ENCODE data around the gene POLE3.
A peak's percentile ranks its signal among the peaks of the same experiment; 100 is the strongest.
"Not testable (repeated sequence)": the region's sequence is repeated elsewhere in the genome, so short reads cannot be mapped to it uniquely, and the experiment has no call there.

Gene POLE3, protein sequence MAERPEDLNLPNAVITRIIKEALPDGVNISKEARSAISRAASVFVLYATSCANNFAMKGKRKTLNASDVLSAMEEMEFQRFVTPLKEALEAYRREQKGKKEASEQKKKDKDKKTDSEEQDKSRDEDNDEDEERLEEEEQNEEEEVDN

DNA sequence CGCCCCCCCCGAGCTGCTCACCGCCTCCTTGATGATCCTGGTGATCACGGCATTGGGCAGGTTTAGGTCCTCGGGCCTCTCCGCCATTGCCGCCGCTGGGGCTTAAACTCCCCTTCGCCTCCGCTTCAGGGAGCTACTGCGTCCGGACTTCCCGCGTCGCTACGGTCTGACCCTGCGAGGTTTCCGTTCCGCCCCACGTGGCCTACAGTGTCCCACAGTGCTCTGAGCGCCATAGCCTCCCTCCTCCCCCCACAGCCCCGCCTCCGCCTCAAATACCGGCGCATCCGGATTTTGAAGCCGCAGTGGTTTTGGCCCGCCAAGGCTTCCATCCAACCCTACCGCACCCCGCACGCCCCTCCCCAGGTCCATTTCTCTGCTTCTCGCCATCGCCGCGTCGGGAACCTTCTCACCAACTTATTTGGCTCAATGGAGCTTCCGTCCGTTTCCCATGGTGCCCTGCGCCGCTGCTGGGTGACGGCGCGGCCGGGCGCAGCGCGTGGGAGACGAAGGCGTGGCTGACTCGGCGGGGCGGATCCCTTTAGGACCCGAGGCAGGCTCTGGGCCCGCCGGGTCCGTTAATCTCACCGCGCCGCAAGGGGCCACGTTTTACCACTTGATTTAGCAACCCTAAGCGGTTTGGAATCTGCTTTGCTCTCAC lies at the start of gene POLE3, which contains the start of gene C9orf43:
TSS of gene POLE3 (minus strand) at position 469 of the 658 bp plus-strand sequence. CDS start at position 87, 382 bp downstream.
TSS of gene C9orf43 (plus strand) at position 541 of the 658 bp plus-strand sequence. CDS start 2,747 bp downstream, outside the sequence.
- peak; percentile 97 for DNase-seq (ENCODE audit: low spot score)

DNA sequence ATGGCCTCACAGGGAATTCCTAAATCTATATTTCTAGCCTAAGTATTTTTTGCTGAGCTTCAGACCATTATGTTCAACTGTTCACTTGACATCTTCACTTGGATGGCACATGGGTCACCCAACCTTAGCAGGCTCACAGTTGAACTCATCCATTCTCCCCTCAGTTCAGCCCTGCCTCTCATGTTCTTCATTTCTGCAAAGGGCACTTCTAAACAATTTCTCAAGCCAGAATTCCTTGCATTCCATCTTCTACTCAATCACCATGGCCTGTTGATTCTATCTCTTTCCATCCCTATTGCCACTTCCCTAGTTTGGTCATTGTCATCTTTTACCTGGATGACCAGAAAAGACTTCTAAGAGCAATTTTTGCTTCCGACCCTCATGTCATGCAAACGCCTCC lies 45.8 kb upstream of the POLE3 start:
- peak; percentile 58 for DNase-seq (ENCODE audit: low spot score)

DNA sequence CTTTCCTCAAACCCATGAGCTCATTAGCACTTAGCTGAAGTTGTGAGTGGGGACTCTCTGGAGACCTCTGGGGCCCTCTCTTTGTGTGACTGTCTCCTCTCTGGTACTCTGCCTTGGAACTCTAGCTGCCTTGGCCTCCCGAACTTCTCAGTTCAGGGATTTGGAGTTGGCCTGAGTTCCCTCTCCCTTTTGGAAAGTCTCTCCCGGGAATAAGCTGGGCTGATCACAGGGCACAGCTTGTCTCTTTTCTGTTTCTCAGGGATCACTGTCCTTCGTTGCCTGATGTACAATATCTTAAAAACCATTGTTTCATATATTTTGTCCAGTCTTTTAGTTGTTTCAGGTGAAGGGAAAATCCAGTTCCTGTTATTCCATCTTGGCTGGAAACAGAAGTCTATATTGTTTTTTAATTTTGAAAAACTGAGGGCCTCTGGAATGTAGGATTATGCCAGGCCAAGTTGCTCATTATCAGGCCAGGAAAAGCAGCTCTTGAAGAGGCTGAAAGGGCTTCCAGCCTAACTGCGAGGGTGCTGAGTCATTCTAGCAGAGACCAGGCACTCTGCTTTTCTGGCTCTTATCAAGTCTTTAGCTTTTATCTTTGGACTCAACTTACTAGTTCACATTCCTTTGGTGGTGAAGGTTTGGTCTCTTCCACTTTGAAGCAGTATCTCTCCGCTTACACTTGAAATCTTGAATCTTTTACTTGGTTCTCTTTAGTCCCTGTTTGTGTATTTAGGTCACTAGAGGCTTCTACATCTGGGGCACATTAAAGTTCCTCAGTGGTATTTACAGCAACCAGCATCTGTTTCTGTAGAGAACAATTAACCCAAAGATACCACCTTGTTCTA lies 44.7 kb upstream of the POLE3 start:
- peak; percentile 72 for DNase-seq (ENCODE audit: low spot score)

- no peak for DNase-seq (ENCODE audit: low spot score)
These were observed 41.7 kb upstream of the POLE3 start for GRCh38 chr9:113452113-113452605.

DNA sequence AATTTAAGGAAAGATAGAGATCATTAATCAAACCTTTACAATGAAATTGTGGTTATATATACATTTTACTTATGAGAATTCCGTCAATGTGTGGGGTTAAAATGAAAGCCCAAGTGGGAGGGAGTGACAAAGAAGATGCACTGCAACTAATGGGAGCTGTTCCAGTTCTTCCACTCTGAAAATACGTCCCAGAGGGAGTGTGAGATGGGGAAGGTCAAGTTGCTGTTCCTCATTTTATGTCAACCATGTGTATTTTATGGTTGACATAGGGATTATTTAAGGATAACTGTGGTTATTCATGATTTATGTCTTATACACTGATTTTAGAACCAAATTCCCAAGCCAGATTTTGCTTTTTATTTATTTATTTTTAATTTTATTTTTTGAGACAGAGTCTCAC lies 38.9 kb upstream of the POLE3 start:
- DNase-seq (ENCODE audit: low spot score): no peak

DNA sequence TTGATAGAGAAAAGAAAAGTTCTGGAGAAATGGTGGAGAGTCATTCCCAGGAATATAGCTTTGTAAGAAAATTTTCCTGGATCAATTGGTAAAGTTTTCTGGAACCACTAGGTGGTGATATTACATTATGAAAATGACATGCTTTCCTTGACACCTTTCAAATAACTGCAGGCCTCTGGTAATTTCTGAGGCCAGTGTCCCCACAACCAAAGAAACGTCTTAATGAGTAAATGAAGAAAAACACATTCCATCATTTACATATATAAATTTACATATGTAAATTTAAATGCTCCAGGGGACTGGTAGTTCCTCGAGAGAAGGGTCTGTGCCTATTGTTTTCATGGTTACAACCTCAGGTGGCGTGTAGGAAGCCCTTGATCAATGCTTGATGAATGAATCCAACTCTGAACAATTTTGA lies 35.9 kb upstream of the POLE3 start:
- DNase-seq (ENCODE audit: low spot score): peak; percentile 66

DNA sequence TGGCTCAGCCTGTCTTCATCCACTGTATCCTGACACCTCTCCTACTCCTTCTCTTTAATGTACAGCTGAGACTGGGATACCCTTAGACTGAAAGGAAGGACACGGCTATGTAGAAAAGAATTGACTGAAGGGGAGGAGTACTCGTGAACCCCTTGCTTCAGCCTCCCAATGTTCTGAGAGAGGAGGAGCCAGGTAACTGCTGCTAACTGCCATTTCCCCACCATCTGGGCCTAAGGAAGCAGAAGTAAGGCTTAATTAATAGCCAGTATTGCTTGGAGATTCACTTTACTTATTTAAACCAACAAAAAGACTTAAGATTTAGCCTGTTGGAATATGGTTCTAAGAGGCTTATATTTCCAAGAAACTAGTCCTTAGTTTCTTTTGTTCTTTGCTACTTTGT lies 34.3 kb upstream of the POLE3 start:
- DNase-seq (ENCODE audit: low spot score): no peak

GRCh38 chr9:113437716-113438115 lies 27.2 kb upstream of the POLE3 start:
- not testable (repeated sequence) for DNase-seq (ENCODE audit: low spot score)

- DNase-seq (ENCODE audit: low spot score): peak; percentile 17
These were observed 26.4 kb upstream of the POLE3 start for GRCh38 chr9:113436728-113437515.

DNA sequence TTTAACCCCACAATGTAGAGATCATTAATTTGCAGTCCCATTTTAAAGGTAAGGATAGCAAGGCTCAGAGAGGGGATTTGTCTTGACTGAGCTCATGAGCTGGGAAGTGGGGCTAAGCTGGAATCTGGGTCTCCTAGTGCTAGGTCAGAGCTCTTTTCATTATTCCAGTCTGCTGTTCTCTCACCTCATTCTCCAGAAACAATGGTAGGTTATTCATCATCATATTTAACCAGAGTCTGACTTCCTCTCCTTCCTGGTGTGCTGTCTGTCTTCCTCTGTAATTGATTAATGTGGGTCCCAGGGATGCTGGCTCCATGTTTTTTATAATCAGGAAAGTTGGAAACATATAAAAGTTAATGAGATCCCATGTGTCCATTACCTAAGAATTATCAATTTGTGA lies 20.7 kb upstream of the POLE3 start:
- no peak for DNase-seq (ENCODE audit: low spot score)

GRCh38 chr9:113428062-113428615 lies 17.7 kb upstream of the POLE3 start:
- no peak for DNase-seq (ENCODE audit: low spot score)

GRCh38 chr9:113427629-113428028 lies 17.2 kb upstream of the POLE3 start:
- peak; percentile 36 for DNase-seq (ENCODE audit: low spot score)

DNA sequence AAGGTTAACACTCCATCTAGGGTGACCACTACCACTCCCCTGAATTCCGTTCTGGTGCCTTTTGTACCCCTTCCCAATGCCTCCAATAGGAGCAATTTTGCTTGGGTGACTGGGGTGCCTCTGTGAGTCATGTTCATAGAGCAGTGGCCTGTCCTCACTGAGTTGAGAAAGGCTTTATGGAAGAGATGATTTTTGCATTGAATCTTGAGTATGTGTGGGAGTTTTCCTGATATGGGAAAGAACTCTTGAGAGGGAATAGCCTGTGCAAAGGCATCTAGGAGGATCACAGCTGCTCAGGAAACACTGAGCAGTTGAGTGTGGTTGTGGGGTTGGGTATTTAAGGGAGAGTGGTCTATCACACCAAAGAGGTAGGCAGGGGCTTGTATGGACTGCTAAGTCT lies 16.2 kb upstream of the POLE3 start:
- DNase-seq (ENCODE audit: low spot score): no peak

DNA sequence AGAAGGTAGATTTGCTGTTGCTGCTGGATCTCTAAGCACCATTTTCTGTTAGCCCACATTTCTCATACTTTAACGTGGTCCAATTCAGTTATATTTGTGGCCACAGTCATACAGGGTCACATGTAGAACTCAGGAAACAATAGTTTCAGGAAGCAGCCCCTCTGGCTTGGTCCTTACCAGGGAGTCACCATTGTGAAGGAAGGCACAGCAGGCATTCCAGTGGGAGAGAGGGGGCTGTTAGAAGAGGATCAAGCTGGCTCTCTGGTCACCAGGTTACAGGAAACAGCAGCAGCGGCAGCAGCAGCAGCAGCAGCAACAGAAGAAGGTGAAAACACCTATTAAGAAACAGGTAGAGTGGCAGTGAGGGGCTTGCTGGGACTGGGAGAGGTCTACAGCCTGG lies 14.6 kb upstream of the POLE3 start:
- no peak for DNase-seq (ENCODE audit: low spot score)

DNA sequence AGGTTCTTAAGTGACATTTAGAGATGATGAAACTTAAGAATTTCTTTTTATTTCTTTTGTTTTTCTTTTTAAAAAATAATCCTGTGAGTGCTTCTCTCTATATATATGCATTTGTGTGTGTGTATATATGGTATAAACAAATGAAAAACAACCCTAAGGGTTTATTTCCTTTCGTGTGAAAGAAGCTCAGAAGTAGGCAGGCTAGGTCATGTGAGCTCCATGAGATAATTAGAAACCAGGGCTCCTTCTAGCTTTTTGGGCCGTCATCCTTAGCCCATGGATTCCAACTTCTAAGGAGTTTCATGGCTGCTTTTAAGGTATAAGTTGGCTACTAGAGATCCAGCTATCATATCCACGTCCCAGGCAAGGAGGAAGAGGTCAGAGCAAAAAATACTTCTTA lies 11.3 kb upstream of the POLE3 start:
- no peak for DNase-seq (ENCODE audit: low spot score)

DNA sequence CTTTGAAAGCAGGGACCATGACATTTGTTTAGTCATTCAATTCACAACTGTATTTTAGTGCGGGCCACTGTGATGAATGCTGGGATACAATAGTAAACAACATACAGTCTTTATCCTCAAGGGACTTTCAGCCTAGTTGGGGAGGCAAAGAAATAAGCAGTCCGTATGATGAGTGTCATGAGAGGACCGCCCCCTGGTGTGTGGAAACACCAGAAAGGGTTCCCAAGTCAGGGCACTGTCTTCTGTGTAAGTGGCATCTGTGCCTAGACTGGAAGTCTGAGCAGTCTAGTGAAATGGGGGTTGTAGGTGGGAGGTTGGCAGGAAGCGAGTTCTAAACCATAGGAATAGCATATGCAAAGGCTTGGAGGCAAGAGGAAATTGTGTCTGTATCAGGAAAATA lies 6.9 kb upstream of the POLE3 start:
- DNase-seq (ENCODE audit: low spot score): no peak

- DNase-seq (ENCODE audit: low spot score): no peak
These were observed 5.8 kb upstream of the POLE3 start for GRCh38 chr9:113416149-113416721.

GRCh38 chr9:113409883-113410206 lies 630 bp downstream of the POLE3 start:
- peak; percentile 19 for DNase-seq (ENCODE audit: low spot score)

DNA sequence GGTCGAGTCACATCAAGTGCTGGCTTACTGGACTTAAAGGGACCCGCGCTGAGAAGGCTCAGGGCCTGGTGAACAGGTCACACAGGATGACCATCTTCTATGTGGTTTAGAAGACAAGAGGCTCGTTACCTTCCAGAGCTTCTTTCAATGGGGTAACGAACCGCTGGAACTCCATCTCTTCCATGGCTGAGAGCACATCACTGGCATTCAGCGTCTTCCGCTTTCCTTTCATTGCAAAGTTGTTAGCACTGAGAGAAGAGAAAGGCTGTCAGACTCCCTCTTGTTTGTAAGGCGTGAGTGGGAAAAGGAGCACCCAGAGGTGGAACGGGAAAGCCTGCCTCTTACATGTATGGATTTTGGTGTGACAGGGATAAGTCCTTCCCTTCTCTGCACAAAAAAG lies 994 bp downstream of the POLE3 start:
- DNase-seq (ENCODE audit: low spot score): no peak

DNA sequence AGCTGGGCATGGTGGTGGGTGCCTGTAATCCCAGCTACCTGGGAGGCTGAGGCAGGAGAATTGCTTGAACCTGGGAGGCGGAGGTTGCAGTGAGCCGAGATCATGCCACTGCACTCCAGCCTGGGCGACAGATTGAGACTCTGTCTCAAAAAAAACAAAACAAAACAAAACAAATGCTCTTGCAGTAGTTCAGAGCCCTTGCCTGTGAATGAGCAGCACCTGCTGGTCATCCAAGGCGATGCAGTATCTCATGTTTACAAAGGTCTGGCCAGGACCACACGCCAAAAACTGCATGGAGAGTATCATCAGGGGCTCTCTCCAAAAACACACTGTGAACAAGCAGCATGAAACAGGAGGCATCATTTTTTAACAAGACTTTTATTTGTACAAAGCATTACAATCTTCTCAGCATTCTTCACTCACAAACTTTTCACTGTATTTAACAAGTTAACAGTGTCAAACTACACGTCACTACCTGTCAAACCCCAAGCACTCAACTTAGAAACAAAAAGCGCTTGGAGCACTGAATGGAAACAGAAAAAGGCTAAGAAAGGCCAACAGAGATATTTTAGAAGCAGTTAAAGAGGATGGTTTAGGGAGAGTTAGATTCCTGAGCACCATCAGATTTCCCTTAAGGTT lies 3.5 kb downstream of the POLE3 start:
- peak; percentile 78 for DNase-seq (ENCODE audit: low spot score)

DNA sequence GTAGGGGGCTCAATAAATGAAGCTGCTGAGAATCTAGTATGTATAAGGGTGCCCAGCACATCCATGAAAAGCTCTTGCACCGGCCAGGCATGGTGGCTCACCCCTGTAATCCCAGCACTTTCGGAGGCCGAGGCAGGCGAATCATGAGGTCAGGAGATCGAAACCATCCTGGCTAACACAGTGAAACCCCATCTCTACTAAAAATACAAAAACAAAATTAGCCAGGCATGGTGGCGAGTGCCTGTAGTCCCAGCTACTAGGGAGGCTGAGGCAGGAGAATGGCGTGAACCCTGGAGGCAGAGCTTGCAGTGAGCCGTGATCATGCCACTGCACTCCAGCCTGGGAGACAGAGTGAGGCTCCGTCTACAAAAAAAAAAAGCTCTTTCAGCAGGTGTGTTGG lies 4.1 kb downstream of the POLE3 start:
- DNase-seq (ENCODE audit: low spot score): not testable (repeated sequence)
